Measurements from ENCODE around the gene FLNB.

The FLNB gene

DNA sequence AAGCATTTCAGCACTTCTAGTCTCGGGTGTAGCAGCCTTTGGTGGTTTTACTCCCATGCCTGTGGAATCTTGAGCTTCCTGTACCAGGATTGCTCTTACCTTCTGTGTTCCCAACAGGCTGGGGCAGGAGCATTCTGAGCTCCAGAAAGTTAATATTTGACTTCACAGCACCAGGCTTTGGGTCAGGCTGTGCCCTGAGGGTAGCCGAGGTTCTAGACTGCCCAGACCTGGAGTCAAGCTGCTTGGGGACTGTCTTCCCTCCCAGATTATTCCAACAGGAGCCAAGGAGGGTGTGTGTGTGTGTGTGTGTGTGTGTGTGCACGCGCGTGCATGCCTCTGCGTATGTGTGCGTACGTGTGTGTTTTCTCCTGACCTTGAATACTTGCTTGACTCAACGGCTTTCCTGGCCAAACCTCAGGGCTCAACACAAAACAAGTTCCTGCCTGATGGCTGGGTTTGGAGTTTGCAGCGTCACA is 94.8 kb downstream of the FLNB start:
- no peak for FAIRE-seq

DNA sequence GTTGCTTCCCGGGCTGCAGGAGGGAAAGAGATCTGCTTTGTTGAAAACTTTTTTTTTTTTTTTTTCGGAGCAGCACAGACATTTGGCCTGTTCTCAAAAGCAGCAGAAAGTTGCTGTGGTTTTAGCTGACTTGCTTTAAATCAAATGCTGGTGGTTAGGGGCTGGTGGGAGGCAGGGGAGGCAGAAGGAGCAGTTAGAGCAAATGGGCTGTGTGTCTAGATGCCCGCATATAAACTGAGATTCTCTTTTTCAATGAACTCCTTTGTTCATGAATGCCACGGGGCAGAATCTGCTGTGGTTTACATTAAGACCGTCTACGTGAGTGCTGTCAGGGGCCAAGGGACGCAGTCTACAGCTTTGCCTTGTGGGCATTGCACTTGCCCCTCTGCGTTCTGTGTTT is 95.9 kb downstream of the FLNB start:
- FAIRE-seq (no peak), DNase-seq (ENCODE audit: insufficient read length, low spot score) (no peak)

More for the DNA sequence above, 94.8 kb downstream of the FLNB start:
- no peak for DNase-seq (ENCODE audit: insufficient read length, low spot score)

DNA sequence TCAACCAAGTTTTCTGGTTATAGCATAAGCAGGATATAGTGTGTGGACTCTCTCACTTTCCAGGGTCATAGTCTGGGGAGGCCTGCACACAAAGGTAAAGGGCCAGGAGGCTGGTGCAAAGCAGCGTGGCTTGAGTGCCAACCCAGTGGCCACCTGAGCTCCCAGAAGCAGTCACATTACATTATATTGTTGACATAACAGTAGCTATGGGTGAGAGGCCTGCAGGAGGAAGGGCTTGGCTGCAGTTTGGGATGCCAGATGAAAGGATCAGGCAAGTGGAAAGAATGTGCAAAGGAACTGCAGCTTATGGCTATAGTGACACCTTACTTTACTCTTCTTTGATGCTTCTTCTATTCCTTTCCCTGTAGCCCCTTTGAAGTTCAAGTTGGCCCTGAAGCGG is 96.5 kb downstream of the FLNB start:
- DNase-seq (ENCODE audit: insufficient read length, low spot score), result no peak
- FAIRE-seq, result no peak

DNA sequence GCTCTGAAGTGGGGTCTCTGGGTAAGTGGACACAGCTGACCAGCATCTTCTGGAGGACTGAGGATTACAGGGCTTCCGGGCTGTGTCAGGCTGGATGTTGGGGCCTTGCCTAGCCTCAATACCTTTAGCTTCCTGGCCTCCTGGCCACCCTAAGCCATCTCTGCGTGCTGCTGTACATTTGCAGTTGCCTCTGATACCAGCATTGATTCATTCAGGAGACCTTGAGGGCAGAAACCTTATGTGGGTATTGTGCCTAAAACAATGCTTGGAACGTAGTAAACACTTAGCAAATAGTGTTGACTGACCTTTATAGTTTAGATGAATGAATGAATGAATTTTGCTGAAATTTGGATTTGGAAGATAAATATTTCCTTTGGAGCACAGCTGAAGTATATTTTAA is 97.0 kb downstream of the FLNB start:
- no peak for FAIRE-seq
- no peak for DNase-seq (ENCODE audit: insufficient read length, low spot score)

DNA sequence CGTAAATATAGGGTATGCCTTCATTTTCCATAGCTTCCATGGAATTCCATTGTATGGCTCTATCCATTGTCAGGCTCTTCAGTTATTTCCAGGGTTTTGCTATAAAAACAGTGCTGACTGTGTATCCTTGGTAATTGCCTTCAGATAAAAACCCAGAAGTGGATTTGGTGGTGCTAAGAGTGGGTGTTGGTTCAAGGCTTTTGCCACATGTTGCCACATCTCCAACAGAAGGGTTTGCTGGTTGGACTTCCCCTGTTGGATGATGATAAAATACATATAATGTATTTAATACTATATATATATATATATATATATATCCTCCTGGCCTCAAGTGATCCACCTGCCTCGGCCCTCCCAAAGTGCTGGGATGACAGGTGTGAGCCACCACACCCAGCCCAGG is 97.8 kb downstream of the FLNB start:
- FAIRE-seq, result no peak
- no peak for DNase-seq (ENCODE audit: insufficient read length, low spot score)

DNA sequence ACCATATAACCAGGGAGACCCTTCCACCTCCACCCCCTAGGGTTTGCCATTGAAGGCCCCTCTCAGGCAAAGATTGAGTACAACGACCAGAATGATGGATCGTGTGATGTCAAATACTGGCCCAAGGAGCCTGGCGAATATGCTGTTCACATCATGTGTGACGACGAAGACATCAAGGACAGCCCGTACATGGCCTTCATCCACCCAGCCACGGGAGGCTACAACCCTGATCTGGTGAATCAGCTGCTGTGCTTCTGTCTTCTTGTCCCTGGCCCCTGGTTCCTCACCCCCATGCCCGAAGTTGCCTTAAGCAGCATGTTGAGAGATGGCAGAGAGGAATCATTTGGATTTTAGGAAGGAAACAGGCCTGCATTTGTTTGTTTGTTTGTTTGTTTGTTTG is 98.4 kb downstream of the FLNB start:
- no peak for FAIRE-seq
- DNase-seq (ENCODE audit: insufficient read length, low spot score), result no peak

DNA sequence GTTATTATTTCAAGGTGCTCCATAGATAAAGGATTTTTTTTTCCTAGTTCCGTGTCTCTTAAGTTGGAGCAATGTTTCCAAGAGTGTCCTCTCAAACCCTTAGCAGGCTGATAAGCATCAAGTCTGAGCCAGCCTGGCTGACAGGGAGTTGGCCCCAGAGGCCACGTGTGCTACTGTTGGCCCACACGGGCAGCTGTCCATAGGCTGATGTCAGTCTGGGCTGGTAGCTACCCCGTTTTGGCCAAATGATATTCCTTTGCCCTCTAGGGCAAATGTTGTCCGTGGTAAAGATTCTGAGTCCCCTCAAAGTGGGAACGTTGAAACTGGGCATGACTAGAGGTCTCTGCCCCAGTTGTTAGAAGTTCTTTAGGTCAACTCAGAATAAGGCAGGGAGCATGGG is 99.4 kb downstream of the FLNB start:
- no peak for DNase-seq (ENCODE audit: insufficient read length, low spot score)
- no peak for FAIRE-seq

DNA sequence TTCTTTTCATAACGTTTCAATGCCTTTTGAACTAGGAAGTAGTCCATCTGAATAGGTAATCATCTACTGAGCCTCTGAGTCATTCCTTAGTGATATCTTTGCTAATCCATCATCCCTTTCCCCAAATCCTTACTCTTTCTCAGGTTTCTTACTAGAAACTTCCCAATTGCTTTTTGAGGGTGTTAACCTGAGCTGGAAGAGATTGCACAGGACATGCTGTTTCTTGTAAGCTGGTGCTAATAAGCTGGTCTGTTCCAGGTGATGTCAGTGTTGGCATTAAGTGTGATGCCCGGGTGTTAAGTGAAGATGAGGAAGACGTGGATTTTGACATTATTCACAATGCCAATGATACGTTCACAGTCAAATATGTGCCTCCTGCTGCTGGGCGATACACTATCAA is 101.5 kb downstream of the FLNB start:
- DNase-seq (ENCODE audit: insufficient read length, low spot score), result no peak
- no peak for FAIRE-seq

DNA sequence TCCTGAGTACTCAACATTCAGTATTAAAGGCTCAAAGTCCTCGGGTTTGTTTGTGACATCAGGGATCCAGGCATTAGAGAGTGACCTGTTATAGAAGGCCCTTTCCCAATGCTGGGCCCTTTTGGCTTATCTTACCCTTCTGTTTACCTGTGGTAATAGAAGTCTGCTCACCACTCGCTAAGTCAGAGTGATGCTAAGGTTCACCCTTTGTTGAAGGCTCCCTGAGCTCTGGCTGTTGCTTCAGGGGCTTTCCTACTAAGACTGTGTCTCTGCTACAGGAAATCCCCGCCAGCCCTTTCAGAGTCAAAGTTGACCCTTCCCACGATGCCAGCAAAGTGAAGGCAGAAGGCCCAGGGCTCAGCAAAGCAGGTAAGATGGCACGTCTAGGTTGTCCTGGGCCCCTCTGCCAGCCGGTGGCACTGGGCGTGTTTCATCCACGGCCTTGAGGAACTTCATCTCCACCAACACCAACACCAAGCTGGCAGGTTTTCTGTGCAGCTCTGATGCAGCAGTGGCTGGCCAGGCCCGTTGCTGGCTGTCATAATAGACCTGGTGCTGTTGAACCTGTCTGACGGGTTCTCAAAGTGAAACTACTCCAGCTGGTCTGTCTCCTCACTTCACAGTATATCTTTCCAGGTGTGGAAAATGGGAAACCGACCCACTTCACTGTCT is 103.4 kb downstream of the FLNB start:
- DNase-seq (ENCODE audit: insufficient read length, low spot score) (peak; percentile 16), FAIRE-seq (no peak)

DNA sequence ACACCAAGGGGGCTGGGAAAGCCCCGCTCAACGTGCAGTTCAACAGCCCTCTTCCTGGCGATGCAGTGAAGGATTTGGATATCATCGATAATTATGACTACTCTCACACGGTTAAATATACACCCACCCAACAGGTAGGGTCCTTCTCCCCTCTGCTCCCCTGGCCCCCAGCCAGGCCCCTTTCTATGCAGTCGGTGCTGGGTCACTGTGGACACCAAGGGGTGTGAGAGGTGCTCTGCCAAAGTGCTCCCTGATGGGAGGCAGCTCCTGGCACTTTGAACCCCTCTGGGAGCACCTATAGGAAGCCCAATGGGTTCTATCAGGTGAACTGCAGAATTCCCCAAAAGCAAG is 103.9 kb downstream of the FLNB start:
- DNase-seq (ENCODE audit: insufficient read length, low spot score), result no peak
- no peak for FAIRE-seq

DNA sequence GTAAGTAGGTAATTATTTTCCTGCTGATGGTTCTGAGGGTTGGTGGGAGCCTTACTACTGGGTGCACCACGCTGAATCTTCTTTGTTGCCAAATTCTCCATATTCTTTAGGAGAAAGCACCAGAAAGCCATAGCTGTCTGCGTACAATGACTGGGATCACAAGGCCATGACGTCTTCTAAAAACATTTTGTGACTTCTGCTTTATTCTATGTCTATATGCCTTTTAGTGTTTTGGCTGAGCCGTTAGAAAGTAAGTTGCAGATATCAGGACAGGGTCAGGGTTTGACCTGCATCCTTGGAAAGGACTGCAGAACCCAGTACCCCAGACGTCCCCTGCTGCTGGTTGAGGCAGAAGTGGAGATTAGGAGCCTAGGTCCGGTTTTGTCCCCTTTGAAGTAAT is 107.0 kb downstream of the FLNB start:
- no peak for FAIRE-seq
- DNase-seq (ENCODE audit: insufficient read length, low spot score), result no peak

DNA sequence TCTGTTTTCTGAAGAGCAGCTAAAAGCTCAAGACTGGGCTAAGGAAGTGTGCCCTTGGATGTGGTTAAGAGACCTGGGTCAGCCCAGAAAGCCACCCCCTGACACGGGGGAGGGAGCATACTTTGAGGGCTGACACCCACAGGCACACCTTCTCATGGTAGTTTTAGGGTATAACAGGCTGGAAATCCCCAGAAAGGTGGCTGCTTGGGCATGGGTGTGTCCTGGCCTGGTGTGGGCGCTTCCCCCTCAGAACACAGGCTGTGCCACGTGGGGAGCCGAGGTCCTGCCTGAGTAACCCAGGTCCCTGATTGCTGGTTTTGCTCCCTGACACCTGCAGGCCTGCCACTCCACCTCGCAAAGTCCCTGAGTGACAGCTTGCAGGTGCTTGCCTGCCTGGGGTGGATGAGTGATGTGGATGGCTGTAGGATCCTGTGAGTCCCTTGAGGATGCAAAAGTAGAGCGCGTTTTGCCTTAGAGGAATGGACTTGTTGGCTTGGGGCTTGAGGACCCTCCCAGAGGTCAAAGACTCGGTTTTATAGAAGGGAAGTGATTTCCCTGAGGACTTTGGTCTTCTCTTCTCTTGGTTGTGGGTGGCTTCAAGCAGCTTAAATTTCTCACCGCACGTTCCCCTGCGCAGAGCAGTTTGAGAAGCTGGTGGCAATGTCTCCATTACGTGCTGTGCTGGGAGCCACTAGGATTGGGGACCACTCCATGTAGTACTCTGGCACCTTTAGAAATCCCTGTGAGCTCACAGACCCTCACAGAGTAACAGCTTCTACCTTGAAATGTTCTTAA is 108.1 kb downstream of the FLNB start:
- DNase-seq (ENCODE audit: insufficient read length, low spot score), result peak; percentile 45
- peak; percentile 87 for FAIRE-seq

DNA sequence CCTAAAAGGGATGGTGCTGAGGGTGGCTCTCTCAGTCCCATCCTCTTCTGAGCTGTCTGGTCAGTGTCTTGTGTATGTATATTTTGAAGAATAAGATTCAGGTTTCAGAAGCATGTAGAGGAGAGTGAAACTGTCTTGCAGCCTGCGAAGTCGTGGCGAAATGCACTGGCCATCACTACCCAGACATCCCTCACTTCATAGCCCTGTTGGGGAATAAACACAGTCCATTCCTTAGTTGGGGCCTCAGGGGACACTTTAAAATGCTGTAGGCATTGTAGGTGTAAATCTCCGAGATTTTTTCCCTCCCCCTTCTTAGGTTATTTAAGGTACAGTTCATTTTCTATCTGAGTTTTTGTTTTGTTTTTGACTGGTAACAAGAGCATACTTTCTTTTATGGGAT is 108.8 kb downstream of the FLNB start:
- DNase-seq (ENCODE audit: insufficient read length, low spot score) (no peak), FAIRE-seq (no peak)

DNA sequence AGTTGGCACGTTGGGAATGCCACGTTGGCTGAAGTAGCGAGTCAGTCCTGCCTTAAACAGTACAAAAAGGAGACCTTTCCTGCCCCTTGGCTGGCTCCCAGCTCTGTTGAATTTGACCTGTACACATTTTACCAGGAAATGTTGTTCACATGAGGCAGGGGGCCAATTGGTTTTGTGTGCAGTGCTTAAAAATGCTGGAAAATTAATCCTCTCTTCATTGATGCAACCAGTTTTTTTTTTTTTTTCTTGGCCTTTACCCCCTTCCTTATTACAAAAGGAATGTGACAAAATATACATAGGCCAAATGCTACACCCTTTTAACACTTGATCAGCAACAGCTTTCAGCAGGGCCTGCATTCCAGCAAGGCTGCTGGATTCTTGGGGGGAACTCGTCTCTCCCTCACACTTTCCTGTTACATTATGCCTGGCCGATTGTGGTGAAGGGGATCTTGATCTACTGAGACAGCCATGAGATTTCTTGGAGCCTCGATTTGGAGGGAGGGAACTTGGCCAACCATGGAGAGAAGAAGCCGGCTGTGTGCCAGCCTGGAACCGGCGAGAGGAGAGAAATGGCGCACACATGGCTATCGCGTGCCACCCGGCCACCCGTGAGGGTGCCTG is 109.4 kb downstream of the FLNB start:
- DNase-seq (ENCODE audit: insufficient read length, low spot score) (no peak), FAIRE-seq (no peak)

DNA sequence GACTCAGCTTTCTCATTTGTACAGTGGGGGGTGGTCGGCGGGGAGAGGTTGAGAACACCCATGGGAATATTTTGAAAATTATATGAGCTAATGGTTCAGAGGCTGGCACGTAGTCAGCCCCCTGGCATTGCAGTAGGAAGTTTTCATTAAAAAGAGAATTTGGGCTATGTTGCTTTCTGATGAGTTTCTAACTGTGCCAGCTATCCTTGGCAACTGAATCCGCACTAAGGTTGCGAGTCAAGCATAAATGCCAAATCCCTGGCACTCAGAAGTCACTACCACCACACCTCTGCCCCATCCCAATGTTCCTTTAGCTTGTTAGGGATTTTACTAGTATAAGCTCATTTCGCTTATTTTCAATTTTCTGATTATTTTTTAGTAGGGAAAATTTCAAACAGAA is 111.0 kb downstream of the FLNB start:
- no peak for DNase-seq (ENCODE audit: insufficient read length, low spot score)
- FAIRE-seq, result no peak

DNA sequence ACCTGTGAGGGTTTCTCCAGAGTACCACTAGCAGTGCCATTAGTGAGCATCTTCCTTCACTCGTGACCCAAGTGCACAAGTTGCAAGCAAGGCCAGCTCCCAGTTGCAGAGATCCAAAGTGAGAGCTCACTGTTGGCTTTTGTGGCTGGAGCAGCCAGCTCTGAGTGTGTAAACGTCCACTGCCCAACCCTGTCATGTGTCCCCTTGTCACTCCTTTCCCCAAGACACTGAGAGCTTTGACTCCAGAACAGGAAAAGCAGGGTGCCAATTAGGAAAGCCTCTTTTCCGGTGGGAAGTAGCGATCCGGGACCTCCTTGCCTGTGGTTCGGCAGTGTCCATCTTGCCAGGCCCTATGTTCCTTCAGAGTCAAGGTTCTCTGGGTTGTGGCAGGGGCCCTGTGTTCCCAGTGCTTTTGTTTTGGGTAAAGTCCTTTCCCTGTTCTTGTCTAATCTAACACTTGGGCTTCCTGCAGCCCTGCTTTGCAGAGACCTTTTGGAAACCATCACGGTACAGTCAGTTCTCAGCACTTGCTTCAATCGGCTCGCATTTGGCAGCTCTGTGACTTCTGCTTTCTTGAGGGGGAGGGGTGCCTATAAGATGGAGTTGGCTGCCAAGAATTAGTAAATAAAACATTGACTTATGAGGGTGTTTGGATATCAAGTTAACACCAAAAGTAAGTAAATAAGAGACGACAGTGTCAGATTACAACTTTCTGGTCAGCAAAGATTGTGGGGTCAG is 112.0 kb downstream of the FLNB start:
- no peak for FAIRE-seq
- no peak for DNase-seq (ENCODE audit: insufficient read length, low spot score)

DNA sequence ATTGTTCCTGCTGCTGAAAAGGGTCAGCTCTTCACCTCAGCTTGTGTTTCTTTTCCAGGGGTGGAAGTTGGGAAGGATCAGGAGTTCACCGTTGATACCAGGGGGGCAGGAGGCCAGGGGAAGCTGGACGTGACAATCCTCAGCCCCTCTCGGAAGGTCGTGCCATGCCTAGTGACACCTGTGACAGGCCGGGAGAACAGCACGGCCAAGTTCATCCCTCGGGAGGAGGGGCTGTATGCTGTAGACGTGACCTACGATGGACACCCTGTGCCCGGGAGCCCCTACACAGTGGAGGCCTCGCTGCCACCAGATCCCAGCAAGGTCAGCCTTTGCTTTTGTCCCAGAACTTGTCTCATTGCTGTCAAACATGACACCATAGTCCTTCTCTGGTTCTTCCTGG is 113.0 kb downstream of the FLNB start:
- DNase-seq (ENCODE audit: insufficient read length, low spot score), result no peak
- no peak for FAIRE-seq

DNA sequence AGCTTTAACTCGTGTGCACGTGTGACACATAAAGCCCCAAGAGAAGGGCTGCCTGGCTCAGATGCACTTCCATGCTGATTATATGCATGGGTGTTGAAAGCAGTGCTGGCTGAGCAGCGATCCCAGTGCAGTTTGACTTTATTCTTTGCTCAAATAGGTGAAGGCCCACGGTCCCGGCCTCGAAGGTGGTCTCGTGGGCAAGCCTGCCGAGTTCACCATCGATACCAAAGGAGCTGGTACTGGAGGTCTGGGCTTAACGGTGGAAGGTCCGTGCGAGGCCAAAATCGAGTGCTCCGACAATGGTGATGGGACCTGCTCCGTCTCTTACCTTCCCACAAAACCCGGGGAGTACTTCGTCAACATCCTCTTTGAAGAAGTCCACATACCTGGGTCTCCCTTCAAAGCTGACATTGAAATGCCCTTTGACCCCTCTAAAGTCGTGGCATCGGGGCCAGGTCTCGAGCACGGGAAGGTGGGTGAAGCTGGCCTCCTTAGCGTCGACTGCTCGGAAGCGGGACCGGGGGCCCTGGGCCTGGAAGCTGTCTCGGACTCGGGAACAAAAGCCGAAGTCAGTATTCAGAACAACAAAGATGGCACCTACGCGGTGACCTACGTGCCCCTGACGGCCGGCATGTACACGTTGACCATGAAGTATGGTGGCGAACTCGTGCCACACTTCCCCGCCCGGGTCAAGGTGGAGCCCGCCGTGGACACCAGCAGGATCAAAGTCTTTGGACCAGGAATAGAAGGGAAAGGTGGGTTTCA is 114.9 kb downstream of the FLNB start:
- FAIRE-seq (no peak), DNase-seq (ENCODE audit: insufficient read length, low spot score) (no peak)

DNA sequence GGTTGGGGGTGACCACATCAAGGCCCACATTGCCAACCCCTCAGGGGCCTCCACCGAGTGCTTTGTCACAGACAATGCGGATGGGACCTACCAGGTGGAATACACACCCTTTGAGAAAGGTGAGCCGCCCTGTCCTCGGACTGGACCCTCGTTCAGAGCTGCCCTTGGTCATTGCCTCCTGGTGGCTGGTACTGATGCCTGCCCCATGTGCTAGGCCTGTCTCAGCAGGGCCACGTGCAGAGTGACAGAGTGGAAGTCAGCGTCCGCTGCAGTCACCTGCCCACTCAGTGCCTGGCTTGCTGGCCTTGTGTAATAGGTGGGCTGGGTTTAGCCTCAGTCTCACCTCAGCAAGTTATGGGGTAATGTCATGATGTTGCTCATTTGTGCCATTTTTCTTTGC is 116.2 kb downstream of the FLNB start:
- FAIRE-seq (no peak), DNase-seq (ENCODE audit: insufficient read length, low spot score) (no peak)

DNA sequence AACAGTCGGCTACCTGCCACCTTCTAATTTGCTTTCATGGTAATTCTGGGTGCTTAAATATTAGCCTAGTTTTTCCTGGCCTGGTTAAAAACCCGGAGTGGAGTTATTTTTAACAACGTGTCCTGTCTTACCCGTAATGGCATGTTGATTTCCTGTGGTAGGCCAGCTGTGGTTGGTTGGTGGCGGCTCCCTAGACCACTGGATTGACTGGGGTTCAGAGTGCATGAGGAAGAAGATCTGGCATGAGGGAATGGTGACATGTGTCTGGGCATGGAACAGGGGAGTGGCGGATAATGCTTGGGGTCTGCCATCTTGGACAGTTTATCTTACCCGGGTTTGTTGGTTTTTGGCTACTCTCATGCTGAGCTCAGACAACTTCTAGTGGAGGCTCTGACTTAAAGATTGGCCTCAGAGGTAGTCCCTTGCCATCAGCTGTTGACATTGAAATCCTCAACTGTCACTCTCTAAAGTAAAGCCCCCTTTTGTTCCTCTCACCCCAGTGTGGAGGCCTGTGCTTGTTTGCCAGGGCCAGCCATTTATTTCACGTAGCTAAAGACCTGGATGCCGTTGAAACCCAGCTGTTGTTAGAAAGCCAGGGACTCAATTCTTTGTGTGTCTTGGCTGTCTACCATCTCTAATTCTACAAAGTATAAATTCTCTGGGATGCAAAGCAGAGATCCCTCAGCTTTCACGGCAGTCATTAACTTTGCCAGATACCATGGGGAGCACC is 121.0 kb downstream of the FLNB start:
- no peak for FAIRE-seq
- DNase-seq (ENCODE audit: insufficient read length, low spot score), result no peak

Measured in GM19239 (cell line).